GM18511 (cell line): ENCODE results near the gene SNUPN.
"Not testable (repeated sequence)": the region's sequence is repeated elsewhere in the genome, so short reads cannot be mapped to it uniquely, and the experiment has no call there.

Experiments
- ATAC-seq: cut with Tn5 transposase; IDR thresholded peaks from one replicate; pipeline ENCODE4 v1.9.1; 2021; ENCODE audit warnings: mild to moderate bottlenecking, moderate library complexity; ENCODE audit not compliant: unreplicated experiment

The SNUPN gene

DNA sequence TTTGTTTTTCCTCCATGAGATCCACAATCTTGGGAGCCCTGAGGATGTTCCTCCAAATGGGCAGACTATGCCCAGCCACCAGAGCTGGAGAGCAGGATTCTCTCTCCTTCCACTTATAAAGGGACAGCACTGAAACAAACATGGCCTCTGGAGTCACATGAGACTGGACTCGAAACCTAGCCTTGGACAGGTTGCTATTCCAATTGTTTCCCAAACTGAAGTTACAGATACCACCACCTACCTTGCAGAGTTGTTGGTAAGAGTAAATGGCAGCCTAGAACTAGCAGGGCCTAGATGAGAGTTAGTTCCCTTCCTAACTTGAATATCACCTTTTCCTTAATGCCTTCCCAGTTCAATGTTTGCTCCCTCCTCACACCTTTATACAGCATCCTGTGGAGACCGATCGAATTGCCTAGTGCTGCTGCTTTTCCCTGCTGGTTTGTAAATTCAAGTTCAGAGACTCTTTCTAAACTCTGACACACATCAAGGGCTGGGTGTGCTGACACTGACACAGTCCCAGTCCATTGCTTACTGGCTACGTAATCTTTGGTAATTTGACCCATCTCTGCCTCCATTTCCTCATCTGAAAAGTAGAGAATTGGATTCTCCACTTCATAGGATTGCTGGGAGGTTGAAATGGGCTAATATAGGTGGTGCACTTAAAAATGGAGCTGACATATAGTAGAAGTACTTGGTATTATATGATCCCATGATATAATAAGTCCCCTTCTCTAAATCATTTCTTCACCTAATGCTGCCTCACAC is 11.9 kb upstream of the SNUPN start:
- no peak for ATAC-seq

DNA sequence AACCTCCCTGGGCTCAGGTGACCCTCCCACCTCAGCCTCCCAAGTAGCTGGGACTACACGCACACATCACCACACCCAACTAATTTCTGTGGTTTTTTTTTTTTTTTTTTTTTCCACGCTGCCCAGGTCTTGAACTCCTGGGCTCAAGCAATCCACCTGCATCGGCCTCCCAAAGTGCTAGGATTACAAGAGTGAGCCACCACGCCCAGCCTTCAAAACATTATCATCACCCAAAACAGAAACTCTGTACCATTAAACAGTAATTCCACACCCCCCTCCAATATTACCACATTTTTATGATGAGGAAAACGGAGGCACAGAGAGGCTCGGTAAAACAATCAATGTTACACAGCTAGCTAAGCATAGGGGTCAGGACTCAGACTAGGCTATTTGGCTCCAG is 10.5 kb upstream of the SNUPN start:
- ATAC-seq: no peak

DNA sequence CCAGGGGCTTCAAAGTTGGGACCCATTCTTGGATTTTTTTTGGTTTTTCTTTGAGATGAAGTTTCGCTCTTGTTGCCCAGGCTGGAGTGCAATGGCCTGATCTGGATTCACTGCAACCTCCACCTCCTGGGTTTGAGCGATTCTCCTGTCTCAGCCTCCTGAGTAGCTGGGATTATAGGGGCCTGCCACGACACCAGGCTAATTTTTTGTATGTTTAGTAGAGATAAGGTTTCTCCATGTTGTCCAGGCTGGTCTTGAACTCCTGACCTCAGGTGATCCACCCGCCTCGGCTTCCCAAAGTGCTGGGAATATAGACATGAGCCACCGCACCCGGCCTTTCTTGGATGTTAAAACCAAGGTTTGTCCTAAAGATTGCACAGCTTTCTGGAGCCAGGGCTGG is 8.4 kb upstream of the SNUPN start:
- not testable (repeated sequence) for ATAC-seq

DNA sequence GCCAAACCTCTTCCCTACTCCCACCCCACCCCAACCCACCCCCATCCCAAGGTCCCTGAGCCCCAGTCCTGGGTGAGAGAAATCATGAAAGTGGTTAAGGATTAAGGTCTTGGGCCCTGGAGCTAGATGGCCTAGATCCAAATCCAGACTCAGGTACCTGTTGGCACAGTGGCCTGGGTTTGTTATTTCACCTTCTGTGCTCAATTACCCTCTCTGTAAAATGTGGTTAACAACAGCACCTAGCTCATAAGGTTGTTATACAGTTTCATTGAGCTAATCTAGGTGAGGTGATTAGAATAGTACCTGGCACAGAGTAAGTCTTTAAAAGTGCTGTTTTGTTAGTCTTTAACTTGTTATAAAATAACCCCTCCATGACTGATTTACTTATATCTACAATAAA is 6.4 kb upstream of the SNUPN start:
- ATAC-seq: no peak

DNA sequence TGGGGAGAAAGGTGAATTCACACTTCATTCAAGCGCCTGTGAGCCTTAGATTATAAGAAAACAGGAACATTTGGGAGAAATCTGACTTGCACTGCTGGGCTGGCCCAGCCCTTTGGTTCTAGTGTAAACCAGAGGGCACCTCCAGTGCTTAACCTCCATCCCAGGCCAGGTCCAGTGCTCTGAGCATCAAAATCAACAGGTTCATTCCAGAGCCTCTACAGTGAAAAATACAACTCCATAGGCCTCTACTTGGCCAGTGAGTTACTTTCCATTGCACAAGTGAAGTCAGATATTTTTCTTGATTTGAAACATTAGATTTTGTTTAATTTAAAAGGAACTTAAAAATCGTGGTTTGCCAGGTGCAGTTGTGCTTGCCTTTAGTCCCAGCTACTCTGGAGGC is 3.0 kb downstream of the SNUPN start:
- no peak for ATAC-seq

DNA sequence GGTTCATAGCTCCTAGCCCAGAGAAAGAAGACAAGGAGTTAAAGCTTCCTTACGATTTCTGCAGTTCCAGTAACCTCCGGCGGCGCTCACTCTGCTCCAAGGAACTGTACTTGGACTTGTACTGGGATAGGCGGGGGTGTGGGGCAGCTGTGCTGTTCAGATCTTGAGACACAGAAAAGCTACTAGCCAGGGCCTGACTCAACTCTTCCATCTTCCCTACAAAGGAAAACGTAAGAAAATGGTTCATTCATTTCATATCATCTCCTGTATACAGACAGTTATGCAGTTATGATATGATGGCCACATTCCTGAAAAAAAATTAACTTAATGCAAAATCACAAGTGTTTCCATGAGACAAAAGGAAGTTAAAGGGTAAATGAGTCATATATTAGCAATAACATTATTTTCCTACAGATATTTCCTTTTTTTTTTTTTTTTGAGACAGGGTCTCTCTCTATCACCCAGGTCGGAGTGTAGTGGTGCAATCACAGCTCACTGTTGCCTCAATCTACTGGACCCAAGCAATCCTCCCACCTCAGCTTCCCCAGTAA is 4.6 kb downstream of the SNUPN start:
- no peak for ATAC-seq

DNA sequence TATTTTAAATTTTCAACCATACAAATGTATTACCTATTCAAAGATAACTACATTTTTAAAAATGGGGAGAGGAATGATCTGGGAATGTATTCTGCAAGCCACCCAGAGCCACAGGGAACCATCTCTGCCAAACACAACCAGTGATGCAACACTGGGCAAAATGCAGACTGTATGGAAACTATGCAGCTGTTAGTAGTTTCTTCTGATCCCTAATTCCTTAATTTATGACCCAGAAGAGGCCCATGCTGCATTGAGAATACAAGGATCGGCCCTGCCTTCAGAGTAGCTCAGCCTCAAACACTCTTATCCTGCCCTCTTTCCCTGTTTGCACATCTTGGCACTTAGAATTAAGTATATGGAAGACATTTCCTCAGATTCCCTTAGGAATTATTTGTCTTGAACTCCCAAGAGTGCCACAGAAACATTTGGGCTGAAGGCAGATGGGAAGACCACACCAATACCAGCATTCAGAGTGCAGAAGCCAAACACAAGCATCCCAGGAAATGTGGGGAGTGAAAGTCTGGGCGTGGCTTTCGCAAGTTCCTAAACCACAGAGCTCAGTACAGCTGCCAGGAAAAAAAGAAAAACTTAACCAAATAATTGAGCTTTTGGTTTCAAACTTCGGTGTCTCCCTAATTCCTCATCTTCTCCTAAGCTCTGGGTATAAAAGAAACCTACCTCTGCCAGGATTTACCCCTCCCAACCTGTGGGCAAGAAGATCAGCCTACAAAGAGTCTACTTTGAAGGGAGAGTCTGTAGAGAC is 5.3 kb downstream of the SNUPN start:
- ATAC-seq: no peak

DNA sequence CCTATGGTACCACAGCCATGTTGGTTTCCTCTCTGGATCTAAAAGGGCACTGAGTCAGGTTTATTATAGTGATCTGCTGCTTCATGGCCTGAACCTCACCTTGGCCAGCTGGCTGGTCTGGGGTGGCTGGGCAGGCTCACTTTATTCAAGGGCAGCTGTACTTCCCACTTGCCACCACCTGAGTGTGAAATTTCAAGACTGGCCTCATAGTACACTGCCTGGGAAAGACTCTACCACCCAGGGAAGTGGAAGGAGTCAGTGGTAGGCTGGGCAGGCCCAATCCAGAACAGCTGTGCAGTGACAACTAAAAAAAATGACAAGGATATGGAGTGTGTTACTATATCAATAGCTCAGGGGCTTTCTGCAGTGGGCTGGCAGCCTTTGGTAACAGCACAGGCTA is 8.8 kb downstream of the SNUPN start:
- ATAC-seq: no peak

DNA sequence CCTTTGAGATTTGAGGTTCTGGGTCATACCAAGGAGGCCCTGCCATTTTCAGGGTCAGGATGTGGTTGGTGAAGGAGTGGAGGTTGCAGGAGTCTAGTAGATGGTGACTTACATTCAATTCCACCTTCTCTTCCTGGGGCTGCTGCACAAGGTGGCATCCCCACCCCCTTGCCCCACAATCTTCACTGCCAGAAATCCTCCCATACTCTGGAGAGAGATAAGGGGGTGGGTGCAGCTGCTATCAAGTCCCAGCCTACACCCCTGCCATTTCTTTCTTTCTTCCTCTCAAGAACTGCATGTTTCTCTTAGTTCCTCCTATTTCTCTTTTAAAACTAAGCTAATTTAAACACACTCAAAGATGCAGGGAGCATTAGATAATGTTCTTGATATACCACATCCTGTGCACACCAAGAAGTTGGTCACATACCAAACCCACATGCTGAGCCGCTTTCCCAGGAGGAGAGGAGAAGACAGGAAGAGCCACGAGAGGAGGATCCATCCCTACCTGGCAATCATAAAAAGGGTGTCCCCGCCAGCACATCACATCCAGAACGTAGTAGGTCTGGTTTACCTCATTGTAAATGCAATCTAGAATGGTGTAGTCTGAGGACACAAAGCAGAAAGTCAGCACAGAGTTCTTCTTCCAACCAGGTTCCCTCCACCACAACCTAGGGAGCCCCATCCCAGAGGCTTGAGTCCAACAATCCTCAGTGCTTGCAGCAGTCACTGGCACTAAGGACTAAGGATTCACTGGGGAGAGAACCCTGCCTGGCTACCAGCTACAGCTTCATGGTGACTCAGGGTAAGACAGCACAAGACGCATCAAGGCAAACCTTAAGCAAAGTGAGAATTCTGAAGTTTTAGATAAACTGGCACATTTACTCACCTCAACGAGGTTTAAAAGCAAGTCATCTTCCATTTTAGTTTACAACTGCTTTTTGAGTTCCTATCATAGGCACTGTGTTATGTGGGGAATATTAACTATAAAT is 18.5 kb downstream of the SNUPN start:
- ATAC-seq: no peak

DNA sequence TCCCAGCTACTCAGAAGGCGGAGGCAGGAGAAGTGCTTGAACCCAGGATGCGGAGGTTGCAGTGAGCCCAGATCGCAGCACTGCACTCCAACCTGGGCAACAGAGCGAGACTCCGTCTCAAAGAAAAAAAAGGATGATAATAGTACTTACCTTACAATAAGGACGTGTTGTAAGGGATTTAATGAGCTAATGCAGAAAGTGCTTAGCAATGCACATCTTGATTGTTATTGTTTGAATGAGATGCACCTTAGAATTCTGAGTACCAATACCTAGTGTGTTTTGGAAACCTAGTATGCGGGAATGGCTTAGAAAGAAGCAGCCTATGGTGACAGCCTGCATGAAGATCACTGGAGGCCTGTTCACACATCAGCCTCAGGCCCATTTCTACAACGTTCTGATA is 19.5 kb downstream of the SNUPN start:
- ATAC-seq: no peak

DNA sequence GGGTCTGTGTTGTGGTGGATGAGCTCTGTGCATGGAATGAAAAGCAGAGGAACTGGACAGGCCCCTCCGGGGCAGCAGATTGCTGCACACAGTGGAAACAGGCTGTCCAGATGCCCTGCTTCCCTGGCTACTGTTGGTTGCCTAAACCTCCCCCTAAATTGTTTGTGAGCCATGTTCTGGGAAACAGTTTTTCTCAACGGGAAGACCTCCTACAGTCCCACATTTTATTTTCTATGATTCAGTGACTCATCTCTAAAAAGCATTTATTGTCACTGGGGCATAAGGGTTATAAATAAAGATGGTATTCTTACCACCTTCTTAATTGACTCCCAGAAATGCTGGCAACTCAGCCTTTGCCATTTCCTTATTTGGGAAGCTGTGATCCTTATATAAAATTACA is 26.1 kb downstream of the SNUPN start:
- no peak for ATAC-seq

DNA sequence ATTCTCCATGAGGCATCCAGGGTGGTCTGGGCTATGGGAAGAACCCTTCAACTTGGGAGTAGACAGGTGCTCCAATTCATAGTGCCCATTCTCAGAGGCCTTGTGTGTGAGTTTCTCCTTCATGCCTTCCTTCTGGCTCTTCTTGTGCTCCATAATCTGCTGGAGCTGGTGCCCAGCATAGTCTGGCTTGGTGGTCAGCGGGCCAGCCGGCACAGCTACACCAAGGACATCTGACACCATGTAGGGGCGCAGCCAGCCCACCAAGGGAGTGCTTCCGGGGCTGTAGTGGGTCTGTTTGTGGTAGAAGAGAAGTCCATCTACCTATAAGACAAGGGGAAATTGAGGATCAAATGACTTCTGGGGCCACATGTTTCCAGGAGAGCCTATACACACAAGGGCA is 27.2 kb downstream of the SNUPN start:
- ATAC-seq: no peak

DNA sequence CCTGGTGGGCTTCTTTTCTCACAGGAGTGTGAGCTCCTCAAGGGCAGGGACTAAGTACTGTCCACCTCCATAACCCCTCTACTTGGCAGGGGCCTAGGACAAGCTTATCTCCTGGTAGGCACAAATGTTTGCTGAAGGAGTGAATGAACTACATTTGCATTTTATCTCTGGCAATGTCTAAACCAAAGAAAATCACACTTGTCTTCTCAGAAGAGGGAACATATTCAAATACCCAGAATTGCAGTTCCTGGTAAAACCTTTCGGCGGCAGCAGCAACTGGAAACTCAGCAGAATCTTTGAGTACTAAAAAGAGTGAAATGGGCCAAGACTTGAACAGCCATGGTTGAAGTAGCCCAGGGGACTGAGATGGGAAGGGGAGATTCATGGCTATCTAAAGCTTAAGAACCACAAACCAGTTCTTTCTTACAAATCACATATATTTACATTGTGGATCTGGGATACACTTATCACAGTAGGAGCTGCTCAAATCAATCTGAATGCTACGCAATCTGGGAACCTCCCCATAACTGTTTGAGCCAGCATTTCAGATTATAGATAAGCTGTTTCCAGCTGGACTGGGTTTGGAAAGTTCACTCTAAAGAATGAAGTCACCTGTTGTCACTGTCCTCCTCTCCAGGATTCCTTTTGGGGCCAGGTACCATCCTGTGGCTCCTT is 27.7 kb downstream of the SNUPN start:
- ATAC-seq: no peak

DNA sequence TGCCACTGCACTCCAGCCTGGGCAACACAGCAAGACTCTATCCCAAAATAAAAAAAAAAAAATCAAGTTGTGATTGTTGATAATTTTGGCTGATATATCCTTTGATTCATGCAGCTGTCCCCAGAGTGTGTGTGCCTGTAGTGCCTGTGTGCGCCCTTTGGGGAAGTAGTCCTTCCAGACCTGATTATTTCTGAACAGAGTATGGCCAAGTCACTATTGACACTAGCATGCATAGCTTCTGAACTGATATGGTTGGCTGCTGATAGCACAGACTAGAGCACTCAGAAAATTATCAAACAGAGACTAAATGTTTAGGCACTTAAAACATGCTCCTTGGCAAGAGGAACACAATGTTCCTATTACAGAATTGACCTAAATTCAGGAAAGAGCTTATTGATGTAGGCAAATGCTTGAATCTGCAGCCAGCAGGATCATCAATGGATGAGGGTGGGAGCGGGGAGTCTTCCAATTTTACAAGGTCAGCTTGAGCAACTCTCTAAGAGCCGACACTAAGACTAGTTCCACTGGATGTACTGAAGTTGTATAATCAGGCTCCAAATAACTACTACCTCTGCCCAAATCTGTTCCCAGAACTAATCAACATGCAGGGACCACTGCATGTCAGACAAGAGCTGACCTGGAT is 28.7 kb downstream of the SNUPN start:
- ATAC-seq: no peak

DNA sequence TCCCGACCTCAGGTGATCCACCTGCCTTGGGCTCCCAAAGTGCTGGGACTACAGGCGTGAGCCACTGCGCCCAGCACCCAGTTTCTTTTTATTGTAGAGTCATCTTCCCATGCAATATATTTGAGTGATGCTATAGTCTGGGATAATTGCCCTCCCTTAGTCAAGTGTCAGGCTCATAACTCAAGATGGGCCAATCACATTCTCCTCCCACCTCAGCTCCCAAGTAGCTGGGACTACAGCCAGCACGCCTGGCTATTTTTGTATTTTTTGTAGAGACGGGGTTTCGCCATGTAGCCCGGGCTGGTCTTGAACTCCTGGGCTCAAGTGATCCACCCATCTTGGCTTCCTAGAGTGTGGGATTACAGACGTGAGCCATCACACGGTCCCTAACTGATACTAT is 31.2 kb downstream of the SNUPN start:
- ATAC-seq: no peak

DNA sequence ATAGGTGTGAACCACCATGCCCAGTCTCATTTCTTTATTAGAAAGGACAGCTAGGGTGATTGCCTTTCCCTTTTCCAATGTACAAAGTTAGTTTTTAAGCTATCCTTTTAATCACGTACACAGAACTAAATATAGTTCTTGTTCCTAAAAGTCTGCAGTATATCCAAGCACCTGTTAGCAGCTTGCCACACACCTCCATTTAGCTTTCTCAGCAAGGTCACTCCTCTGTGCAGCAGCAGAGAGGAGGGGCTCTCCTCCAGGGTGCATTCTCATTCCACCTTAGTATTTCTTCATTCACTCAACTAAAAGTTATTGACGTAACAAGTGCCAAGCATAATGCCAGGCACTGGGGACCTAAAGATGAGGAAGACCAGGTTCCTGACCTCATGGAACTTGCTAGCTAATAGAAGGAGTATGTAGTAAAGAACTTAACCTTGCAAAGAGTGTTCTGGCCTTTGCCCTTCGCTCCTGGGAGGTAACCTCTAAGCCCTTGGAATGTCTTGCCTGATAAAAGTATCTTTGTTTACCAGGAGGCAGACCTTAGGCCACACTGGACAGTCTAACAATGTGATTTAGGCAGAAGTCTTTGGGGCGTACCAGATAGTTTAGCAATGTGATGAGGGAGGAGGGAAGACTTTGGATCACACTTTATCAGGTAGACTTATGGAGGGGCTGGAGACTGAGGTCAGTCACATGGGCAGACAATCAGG is 33.7 kb downstream of the SNUPN start:
- ATAC-seq: no peak

DNA sequence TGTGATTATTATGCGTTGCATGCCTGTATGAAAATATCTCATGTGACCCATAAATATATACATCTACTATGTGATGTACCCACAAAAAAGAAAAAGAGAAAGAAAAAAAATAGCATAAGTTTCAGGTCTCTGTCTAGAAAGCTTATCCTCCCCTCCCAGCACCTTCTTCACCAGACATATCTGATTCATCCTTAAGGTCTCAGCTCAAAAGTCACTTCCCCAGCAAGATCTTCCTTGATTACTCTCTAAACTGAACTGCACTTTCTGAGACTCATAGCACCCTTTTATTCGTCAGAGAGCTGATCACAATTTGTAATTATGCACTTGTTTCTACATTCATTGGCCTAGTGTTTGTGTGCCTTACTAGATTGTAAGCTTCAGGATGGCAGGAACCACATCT is 35.3 kb downstream of the SNUPN start:
- ATAC-seq: no peak

DNA sequence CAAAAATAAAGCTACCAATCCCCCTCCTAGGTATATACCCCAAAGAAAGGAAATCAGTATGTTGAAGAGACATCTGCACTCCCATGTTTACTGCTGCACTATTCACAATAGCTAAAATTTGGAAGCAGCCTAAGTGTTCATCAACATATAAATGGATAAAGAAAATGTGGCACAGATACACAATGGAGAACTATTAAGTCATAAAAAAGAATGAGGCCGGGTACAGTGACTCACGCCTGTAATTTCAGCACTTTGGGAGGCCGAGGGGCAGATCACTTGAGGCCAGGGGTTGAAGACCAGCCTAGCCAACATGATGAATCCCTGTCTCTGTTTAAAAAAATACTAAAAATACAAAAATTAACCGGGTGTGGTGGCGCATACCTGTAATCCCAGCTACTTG is 36.5 kb downstream of the SNUPN start:
- ATAC-seq: no peak

DNA sequence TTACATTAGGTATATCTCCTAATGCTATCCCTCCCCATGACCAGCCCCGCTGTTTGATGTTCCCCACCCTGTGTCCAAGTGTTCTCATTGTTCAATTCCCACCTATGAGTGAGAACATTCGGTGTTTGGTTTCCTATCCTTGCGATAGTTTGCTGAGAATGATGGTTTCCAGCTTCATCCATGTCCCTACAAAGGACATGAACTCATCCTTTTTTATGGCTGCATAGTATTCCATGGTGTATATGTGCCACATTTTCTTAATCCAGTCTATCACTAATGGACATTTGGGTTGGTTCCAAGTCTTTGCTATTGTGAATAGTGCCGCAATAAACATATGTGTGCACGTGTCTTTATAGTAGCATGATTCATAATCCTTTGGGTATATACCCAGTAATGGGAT is 39.1 kb downstream of the SNUPN start:
- not testable (repeated sequence) for ATAC-seq
